ENCODE data around the gene CENPE. TPM values are rescaled to one million over a fixed set of nuclear protein-coding genes. Genes with fewer than 3 reads are reported as not detected.

The CENPE gene
- total and polyA plus RNA-seq, 2 of the 4 experiments (the other 2 are of a cell fraction): 3.7 to 14.5 TPM

DNA sequence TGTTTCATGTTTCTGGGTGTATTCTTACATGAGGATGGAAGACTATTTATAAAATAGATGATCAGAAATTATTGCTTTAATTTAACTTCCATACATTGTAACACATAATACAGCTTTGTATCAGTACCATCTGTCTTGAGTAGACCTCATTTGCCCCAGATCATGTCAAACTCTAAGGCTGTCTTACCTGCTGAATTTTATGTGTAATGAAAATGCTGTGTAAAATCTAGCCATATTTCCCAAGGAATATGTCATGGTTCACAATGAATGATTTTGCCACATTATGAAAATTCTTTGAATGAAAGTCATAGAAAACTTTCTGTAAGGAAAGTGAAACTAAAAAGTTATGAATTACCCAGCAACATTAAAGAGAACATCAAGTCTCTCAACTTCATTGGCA is 105.9 kb downstream of the CENPE start:
- Histone ChIP-seq H3K79me1 (ENCODE audit: low read depth in 1 of 2, low read length in 2 of 2) (peaks cover 3 to 7% of the 10 kb centered on the region in 2 experiments; a peak in 3 of 4 replicates), H3K4me1 (ENCODE audit: control insufficient read depth, insufficient read depth, low read length) (peaks cover 2% of the 10 kb centered on the region; the same call in 1 of the 2 replicates), H3K56ac (ENCODE audit: extremely low read depth, insufficient read depth, low read length) (no peak overlapping the region), H3K23ac (ENCODE audit: low read depth, low read length) (no peak overlapping the region), H2BK15ac (ENCODE audit: low read depth, low read length) (no peak overlapping the region), H3K36me3 (ENCODE audit: control insufficient read depth, insufficient read depth, low read length) (peaks cover 20% of the 10 kb centered on the region), H3K9me1 (ENCODE audit: insufficient read depth, low read length) (no peaks in the 10 kb centered on the region), H2AK5ac (ENCODE audit: low read depth, low read length) (no peak overlapping the region), H2AK9ac (replicated peaks; ENCODE audit: low read depth, low read length, poor library complexity) (no peak overlapping the region), H2AFZ (replicated peaks; ENCODE audit: low read length, poor library complexity) (no peak overlapping the region), H2BK20ac (ENCODE audit: low read depth, low read length) (no peak overlapping the region), H3K14ac (replicated peaks; ENCODE audit: low read depth, low read length) (no peak overlapping the region), H3K9ac (ENCODE audit: low read depth, low read length) (no peak overlapping the region), H3K27ac (ENCODE audit: insufficient read depth, low read length) (no peak overlapping the region), H3K4ac (ENCODE audit: low read depth, low read length) (no peak overlapping the region), H3K18ac (ENCODE audit: low read depth, low read length) (no peak overlapping the region), H2BK5ac (ENCODE audit: low read depth, low read length, poor library complexity, severe bottlenecking) (no peak overlapping the region), H2BK120ac (ENCODE audit: low read depth, low read length) (no peak overlapping the region), H3K9me3 (ENCODE audit: control insufficient read depth, insufficient read depth, low read length) (no peaks in the 10 kb centered on the region), H4K8ac (ENCODE audit: low read depth in 2 of 2, low read length in 2 of 2) (no peak overlapping the region), H4K5ac (ENCODE audit: low read depth, low read length) (no peak overlapping the region), H4K91ac (ENCODE audit: insufficient read depth, low read depth, low read length) (no peak overlapping the region), H4K20me1 (ENCODE audit: insufficient read depth, low read length) (no peaks in the 10 kb centered on the region), H3K27me3 (ENCODE audit: control insufficient read depth, insufficient read depth, low read length) (no peaks in the 10 kb centered on the region), H3K4me3 (ENCODE audit: insufficient read depth, low read depth, low read length) (no peak overlapping the region), H3K4me2 (ENCODE audit: low read depth, low read length) (peak overlapping the region; percentile 85)
- in situ Hi-C loops (cut with MboI; ENCODE audit: low sequenced_read_pairs) (loop anchor here (10.0 kb wide), 1 partner anchor 647 kb away; no protein-coding TSS in a partner anchor), intact Hi-C loops (cut with micrococcal nuclease) (loop anchor here (5.0 to 10.0 kb wide), 2 partner anchors 45 to 747 kb away; partner anchors contain the start of gene SLC39A8), dilution Hi-C loops (cut with HindIII; ENCODE audit: low sequenced_read_pairs, unreplicated experiment) (no loop called here)
- ChIA-PET CTCF (interaction anchor here (0.7 to 1.7 kb wide), 5 partner anchors 10 to 46 kb away, joined by 3 to 13 read pairs (median 4); no protein-coding TSS in a partner anchor), POLR2A (ENCODE audit: unreplicated experiment) (no interaction called here)
- BruUV-seq (replicated peaks): no TSS peak
- ATAC-seq (ENCODE audit: low read depth) (no peak), DNase-seq (no peak)
- no peak for TF ChIP-seq SMC3 (IDR thresholded peaks at IDR 0.05; ENCODE audit: low read depth, low read length)
- TF ChIP-seq, protein P1, sequence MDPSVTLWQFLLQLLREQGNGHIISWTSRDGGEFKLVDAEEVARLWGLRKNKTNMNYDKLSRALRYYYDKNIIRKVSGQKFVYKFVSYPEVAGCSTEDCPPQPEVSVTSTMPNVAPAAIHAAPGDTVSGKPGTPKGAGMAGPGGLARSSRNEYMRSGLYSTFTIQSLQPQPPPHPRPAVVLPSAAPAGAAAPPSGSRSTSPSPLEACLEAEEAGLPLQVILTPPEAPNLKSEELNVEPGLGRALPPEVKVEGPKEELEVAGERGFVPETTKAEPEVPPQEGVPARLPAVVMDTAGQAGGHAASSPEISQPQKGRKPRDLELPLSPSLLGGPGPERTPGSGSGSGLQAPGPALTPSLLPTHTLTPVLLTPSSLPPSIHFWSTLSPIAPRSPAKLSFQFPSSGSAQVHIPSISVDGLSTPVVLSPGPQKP (IDR thresholded peaks at IDR 0.05; ENCODE audit: borderline replicate concordance, low read depth, low read length): no peak
- no peak for TF ChIP-seq RAD21 (IDR thresholded peaks at IDR 0.05; ENCODE audit: low read length)
- no peak for TF ChIP-seq POLR2A (IDR thresholded peaks at IDR 0.05; ENCODE audit: low read depth, low read length)
- TF ChIP-seq BHLHE40 (IDR thresholded peaks at IDR 0.05; ENCODE audit: low read depth, low read length): no peak
- no peak for TF ChIP-seq MAZ (IDR thresholded peaks at IDR 0.05; ENCODE audit: borderline replicate concordance, low read depth, low read length)
- TF ChIP-seq NFE2L2 (IDR thresholded peaks at IDR 0.05; ENCODE audit: low read depth, low read length): no peak
